Calu3 (cell line): ENCODE data around the gene TNFRSF6B. TPM values are rescaled to one million over a fixed set of nuclear protein-coding genes. Genes with fewer than 3 reads are reported as not detected.

ENCODE experiments used
- BruUV-seq: library from RNA; stranded (reverse); fragments of 400-500 nt; replicated peaks from 2 replicates; lab custom pipeline; 2021; lab: Mats Ljungman, UMichigan
- CTCF ChIA-PET: fragments of 300-600 bp; sonication (Branson Sonifier 250); formaldehyde crosslinking; loops from one replicate; lab custom pipeline; 2022; ENCODE audit warnings: antibody characterized with exemption; lab: Charles Lee
- DNase-seq: peaks from one replicate; pipeline ENCODE4 v3.0.0; 2022
- H3K27ac Mint-ChIP-seq: one replicate; pipeline ENCODE4 v1.8.0; 2022; ENCODE audit warnings: mixed read lengths; ENCODE audit not compliant: unreplicated experiment
- H3K27me3 Mint-ChIP-seq: one replicate; pipeline ENCODE4 v1.8.0; 2022; ENCODE audit warnings: mixed read lengths; ENCODE audit not compliant: unreplicated experiment
- H3K36me3 Mint-ChIP-seq: one replicate; pipeline ENCODE4 v1.8.0; 2022; ENCODE audit warnings: mild to moderate bottlenecking, moderate library complexity, mixed read lengths; ENCODE audit not compliant: insufficient read depth, unreplicated experiment
- H3K4me1 Mint-ChIP-seq: one replicate; pipeline ENCODE4 v1.8.0; 2022; ENCODE audit warnings: mild to moderate bottlenecking, low read depth, mixed read lengths; ENCODE audit not compliant: unreplicated experiment
- H3K4me3 Mint-ChIP-seq: one replicate; pipeline ENCODE4 v1.8.0; 2022; ENCODE audit warnings: mild to moderate bottlenecking, low read depth, moderate library complexity, mixed read lengths; ENCODE audit not compliant: unreplicated experiment
- H3K9me3 Mint-ChIP-seq: one replicate; pipeline ENCODE4 v1.8.0; 2022; ENCODE audit warnings: low read depth, mixed read lengths; ENCODE audit not compliant: unreplicated experiment
- intact Hi-C: fragments of 100-400 bp; cut with micrococcal nuclease; formaldehyde crosslinking; loops from one replicate; pipeline ENCODE4 v1.10.0; 2022; ENCODE audit not compliant: unreplicated experiment
- total RNA-seq: library from RNA; stranded (reverse); gene quantifications from 2 replicates; pipeline ENCODE4 v1.2.3, GENCODE V29; 2022
- TF ChIP-seq, protein P1 (sequence below): fragments of 200-600 bp; IDR thresholded peaks from one replicate; pipeline ENCODE4 v1.8.0; 2022; ENCODE audit warnings: antibody characterized with exemption; ENCODE audit not compliant: unreplicated experiment

The TNFRSF6B gene
- total RNA-seq, 1 experiment from 2014 or later = not detected

DNA sequence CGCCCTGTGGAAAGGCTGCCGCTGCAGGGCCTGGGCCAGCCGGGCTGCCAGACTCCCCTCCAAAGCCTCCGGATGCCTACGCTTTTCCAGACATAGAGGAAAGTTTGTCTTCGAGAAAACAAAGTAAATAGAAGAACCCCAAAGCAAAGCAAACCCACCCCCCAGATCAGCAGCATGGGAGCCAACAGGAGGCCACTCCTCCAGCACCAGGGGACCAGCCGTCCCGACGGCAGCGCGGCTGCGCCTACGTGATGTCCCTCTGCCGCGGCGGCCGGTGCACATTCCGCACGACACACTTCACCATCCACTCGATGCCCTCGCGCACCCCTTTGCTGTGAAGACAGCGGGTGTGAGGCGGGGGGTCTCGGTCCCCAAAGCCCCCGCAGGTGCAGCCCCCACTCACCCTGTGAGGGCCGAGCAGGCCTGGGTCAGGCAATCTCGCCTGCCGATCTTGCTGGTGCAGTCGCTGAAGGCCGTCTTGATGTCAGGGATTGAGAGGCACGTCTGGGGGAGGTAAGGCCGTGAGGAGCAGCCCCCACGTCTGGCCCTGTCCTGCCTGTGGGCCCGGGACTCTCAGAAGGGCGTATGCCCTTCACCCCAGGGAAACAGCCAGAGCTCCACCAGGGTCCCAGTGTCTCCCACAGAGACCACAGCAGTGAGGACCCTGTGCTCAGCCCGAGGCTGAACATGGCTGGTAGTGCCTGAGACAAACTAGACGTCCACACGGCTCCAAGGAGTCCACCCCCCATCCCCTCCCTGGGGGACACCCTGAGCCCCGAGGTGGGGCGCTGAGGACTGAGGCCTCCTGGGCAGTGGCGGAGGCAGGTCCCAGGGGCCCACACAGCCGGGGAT lies 4.0 kb downstream of the TNFRSF6B start:
- TF ChIP-seq, protein P1, sequence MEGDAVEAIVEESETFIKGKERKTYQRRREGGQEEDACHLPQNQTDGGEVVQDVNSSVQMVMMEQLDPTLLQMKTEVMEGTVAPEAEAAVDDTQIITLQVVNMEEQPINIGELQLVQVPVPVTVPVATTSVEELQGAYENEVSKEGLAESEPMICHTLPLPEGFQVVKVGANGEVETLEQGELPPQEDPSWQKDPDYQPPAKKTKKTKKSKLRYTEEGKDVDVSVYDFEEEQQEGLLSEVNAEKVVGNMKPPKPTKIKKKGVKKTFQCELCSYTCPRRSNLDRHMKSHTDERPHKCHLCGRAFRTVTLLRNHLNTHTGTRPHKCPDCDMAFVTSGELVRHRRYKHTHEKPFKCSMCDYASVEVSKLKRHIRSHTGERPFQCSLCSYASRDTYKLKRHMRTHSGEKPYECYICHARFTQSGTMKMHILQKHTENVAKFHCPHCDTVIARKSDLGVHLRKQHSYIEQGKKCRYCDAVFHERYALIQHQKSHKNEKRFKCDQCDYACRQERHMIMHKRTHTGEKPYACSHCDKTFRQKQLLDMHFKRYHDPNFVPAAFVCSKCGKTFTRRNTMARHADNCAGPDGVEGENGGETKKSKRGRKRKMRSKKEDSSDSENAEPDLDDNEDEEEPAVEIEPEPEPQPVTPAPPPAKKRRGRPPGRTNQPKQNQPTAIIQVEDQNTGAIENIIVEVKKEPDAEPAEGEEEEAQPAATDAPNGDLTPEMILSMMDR = no peak
- Mint-ChIP-seq H3K36me3 (peaks cover 90% of the 10 kb centered on the region), H3K27me3 (no peaks in the 10 kb centered on the region), H3K4me1 (peaks cover 33% of the 10 kb centered on the region), H3K9me3 (no peaks in the 10 kb centered on the region), H3K4me3 (no peak overlapping the region), H3K27ac (no peak overlapping the region)
- no TSS peak for BruUV-seq
- DNase-seq = no peak
- CTCF ChIA-PET = no interaction called here
- intact Hi-C loops = no loop called here

DNA sequence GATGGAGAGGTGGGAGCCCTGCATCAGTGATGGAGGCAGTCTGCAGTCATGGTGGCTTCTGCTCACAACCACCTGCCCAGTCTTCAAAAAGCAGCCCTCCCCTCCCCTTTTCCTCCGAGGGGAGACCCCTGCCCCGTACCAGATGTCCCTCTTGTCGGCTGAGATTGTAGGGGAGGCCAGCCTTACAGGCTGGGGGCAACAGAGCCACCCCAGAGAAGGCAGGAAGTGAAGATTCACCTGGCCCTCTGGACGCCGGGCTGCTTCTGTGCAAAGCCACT lies 4.5 kb downstream of the TNFRSF6B start:
- CTCF ChIA-PET = no interaction called here
- no TSS peak for BruUV-seq
- no peak overlapping the region for H3K27ac Mint-ChIP-seq

GRCh38 chr20:63701329-63702035 lies 5.0 kb downstream of the TNFRSF6B start:
- peaks cover 91% of the 10 kb centered on the region for H3K36me3 Mint-ChIP-seq
- no TSS peak for BruUV-seq
- CTCF ChIA-PET = no interaction called here

More for the DNA sequence above, 4.5 kb downstream of the TNFRSF6B start:
- TF ChIP-seq, protein P1 = no peak
- no peaks in the 10 kb centered on the region for H3K9me3 Mint-ChIP-seq
- H3K27me3 Mint-ChIP-seq = no peaks in the 10 kb centered on the region
- no peak overlapping the region for H3K4me3 Mint-ChIP-seq
- intact Hi-C loops = no loop called here
- H3K36me3 Mint-ChIP-seq = peaks cover 91% of the 10 kb centered on the region
- DNase-seq = no peak
- peaks cover 39% of the 10 kb centered on the region for H3K4me1 Mint-ChIP-seq

DNA sequence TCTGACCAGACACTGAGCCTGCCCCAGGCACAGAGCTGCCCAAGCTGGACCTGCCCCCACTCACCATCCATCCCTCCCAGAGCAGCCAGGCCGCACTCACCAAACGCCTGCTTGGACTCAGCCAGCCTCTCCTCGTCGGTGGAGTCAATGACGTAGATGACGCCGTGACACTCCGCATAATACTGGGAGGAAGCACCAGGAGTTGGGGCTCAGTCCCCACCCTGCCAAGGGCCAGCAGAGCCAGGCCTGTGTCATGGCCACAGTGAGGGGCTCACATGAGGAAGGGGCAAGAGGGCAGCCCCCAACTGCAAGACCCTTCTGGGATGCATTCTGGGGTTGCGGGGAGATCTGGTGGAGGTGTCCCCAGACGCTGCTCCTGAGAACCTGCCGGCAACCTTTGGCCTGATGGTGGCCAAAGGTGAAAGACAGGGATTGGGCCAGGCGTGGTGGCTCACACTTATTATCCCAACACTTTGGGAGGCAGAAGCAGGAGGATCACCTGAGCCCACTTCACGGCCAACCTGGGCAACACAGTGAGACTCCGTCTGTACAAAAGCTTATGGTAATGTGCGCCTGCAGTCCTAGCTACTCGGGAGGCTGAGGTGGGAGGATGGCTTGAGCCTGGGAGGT lies 5.7 kb downstream of the TNFRSF6B start:
- Mint-ChIP-seq H3K4me3 (no peak overlapping the region), H3K27me3 (no peaks in the 10 kb centered on the region), H3K27ac (peak overlapping the region; percentile 67), H3K9me3 (no peaks in the 10 kb centered on the region), H3K4me1 (peaks cover 50% of the 10 kb centered on the region), H3K36me3 (peaks cover 91% of the 10 kb centered on the region)
- intact Hi-C loops = no loop called here
- TF ChIP-seq, protein P1 = no peak
- CTCF ChIA-PET = interaction anchor here (0.5 kb wide), 1 partner anchor 20 kb away, joined by 5 read pairs; no protein-coding TSS in a partner anchor
- no TSS peak for BruUV-seq
- DNase-seq = no peak

More at GRCh38 chr20:63701329-63702035, 5.0 kb downstream of the TNFRSF6B start:
- Mint-ChIP-seq H3K9me3 (no peaks in the 10 kb centered on the region), H3K27me3 (no peaks in the 10 kb centered on the region), H3K4me1 (peaks cover 44% of the 10 kb centered on the region), H3K4me3 (no peak overlapping the region), H3K27ac (no peak overlapping the region)
- intact Hi-C loops = no loop called here
- peak; percentile 4 for DNase-seq
- TF ChIP-seq, protein P1 = no peak
